Ishikawa (cell line): Measurements from ENCODE around the gene MEGF11.

Experiments
- CEBPB ChIP-seq: IDR thresholded peaks from 2 replicates; pipeline ENCODE4 v1.6.1; 2012
- CREB1 ChIP-seq: IDR thresholded peaks from 2 replicates; pipeline ENCODE4 v1.6.1; 2012; ENCODE audit warnings: low read depth
- RAD21 ChIP-seq: IDR thresholded peaks from 2 replicates; pipeline ENCODE4 v1.6.1; 2012; ENCODE audit warnings: low read depth
- TAF1 ChIP-seq: IDR thresholded peaks from 2 replicates; pipeline ENCODE4 v1.6.1; 2012; ENCODE audit warnings: low read depth, mild to moderate bottlenecking
- TCF12 ChIP-seq: IDR thresholded peaks from 2 replicates; pipeline ENCODE4 v1.6.1; 2012; ENCODE audit warnings: low read depth
- TEAD4 ChIP-seq: IDR thresholded peaks from 2 replicates; pipeline ENCODE4 v1.6.1; 2012
- ZBTB7A ChIP-seq: IDR thresholded peaks from 2 replicates; pipeline ENCODE4 v1.6.1; 2012; ENCODE audit warnings: low read depth
- TF ChIP-seq, protein P1 (sequence below): IDR thresholded peaks from 2 replicates; pipeline ENCODE4 v1.6.1; 2012; ENCODE audit warnings: low read depth, mild to moderate bottlenecking
- TF ChIP-seq, protein P2 (sequence below): IDR thresholded peaks from 2 replicates; pipeline ENCODE4 v1.6.1; 2012

DNA sequence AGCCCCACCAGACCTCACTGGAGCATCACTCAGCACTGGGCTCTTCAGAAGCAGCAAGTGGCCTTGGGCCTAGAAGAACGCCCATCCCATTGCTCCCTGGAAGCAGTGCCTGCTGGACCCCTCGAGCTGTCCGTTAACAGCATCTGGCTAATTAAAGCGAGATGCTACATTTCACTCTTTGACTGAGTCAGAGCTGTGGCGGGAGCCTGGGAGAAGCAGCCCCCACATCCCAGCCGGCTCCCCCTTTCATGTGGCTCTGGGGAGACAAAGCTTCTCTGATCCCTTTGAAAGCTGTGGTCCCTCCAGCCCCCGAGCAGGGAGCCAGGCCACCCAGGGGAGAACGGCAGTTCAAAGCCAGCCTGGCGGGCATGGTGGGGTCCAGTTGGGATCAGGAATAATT is 103.7 kb downstream of the MEGF11 start:
- TF ChIP-seq TAF1: no peak
- TF ChIP-seq, protein P1, sequence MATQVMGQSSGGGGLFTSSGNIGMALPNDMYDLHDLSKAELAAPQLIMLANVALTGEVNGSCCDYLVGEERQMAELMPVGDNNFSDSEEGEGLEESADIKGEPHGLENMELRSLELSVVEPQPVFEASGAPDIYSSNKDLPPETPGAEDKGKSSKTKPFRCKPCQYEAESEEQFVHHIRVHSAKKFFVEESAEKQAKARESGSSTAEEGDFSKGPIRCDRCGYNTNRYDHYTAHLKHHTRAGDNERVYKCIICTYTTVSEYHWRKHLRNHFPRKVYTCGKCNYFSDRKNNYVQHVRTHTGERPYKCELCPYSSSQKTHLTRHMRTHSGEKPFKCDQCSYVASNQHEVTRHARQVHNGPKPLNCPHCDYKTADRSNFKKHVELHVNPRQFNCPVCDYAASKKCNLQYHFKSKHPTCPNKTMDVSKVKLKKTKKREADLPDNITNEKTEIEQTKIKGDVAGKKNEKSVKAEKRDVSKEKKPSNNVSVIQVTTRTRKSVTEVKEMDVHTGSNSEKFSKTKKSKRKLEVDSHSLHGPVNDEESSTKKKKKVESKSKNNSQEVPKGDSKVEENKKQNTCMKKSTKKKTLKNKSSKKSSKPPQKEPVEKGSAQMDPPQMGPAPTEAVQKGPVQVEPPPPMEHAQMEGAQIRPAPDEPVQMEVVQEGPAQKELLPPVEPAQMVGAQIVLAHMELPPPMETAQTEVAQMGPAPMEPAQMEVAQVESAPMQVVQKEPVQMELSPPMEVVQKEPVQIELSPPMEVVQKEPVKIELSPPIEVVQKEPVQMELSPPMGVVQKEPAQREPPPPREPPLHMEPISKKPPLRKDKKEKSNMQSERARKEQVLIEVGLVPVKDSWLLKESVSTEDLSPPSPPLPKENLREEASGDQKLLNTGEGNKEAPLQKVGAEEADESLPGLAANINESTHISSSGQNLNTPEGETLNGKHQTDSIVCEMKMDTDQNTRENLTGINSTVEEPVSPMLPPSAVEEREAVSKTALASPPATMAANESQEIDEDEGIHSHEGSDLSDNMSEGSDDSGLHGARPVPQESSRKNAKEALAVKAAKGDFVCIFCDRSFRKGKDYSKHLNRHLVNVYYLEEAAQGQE: no peak
- no peak for TF ChIP-seq CEBPB
- no peak for TF ChIP-seq RAD21
- TF ChIP-seq, protein P2, sequence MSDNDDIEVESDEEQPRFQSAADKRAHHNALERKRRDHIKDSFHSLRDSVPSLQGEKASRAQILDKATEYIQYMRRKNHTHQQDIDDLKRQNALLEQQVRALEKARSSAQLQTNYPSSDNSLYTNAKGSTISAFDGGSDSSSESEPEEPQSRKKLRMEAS: no peak
- no peak for TF ChIP-seq ZBTB7A
- TF ChIP-seq TEAD4: no peak
- TF ChIP-seq TCF12: no peak
- TF ChIP-seq CREB1: no peak
